Neutrophil (primary cell): Measurements from ENCODE around the gene SPESP1.

ENCODE experiments used
- H3K27ac ChIP-seq: fragments of 200-600 bp; sonication (generic); 2 replicates; pipeline ENCODE4 v1.5.1; 2016; ENCODE audit warnings: mild to moderate bottlenecking, moderate library complexity
- H3K27me3 ChIP-seq: fragments of 200-600 bp; sonication (generic); 2 replicates; pipeline ENCODE4 v1.6.0; 2016; ENCODE audit warnings: mild to moderate bottlenecking
- H3K36me3 ChIP-seq: fragments of 200-600 bp; sonication (generic); 2 replicates; pipeline ENCODE4 v1.5.1; 2017
- H3K4me1 ChIP-seq, 2 experiments: fragments of 200-600 bp in 1 of 2; sonication (generic) in 1 of 2; 1 replicate in 1 of 2; 2 replicates in 1 of 2; pipeline versions ENCODE4 v1.5.1 to v1.6.1; 2013 to 2016; ENCODE audit warnings: low read depth in 1 of 2, low read length in 1 of 2, mild to moderate bottlenecking in 1 of 2, moderate library complexity in 1 of 2; ENCODE audit not compliant: control insufficient read depth in 1 of 2, insufficient read depth in 1 of 2
- H3K4me3 ChIP-seq, 2 experiments: fragments of 200-600 bp in 1 of 2; sonication (generic) in 1 of 2; 1 replicate in 1 of 2; 2 replicates in 1 of 2; pipeline ENCODE4 v1.5.1; 2013 to 2016; ENCODE audit warnings: low read depth in 1 of 2, low read length in 1 of 2, mild to moderate bottlenecking in 1 of 2, moderate library complexity in 1 of 2
- H3K9me3 ChIP-seq: fragments of 200-600 bp; sonication (generic); 2 replicates; pipeline ENCODE4 v1.5.1; 2016
- CTCF ChIP-seq: fragments of 200-600 bp; sonication (generic); IDR thresholded peaks from 2 replicates; pipeline ENCODE4 v1.5.1; 2016; ENCODE audit warnings: antibody characterized with exemption

SPESP1 gene

GRCh38 chr15:68994981-68995761 is 64.8 kb downstream of the SPESP1 start:
- no peak overlapping the region for H3K4me3 ChIP-seq
- no peaks in the 10 kb centered on the region for H3K27me3 ChIP-seq
- H3K36me3 ChIP-seq: no peaks in the 10 kb centered on the region
- H3K9me3 ChIP-seq: no peaks in the 10 kb centered on the region
- no peak overlapping the region for H3K27ac ChIP-seq
- no peaks in the 10 kb centered on the region for H3K4me1 ChIP-seq
- no peak for TF ChIP-seq CTCF
